HG03159 (cell line): ENCODE data around the gene MGA.

Experiments
- ATAC-seq: cut with Tn5 transposase; IDR thresholded peaks from one replicate; pipeline ENCODE4 v1.9.1; 2021; ENCODE audit warnings: mild to moderate bottlenecking, moderate library complexity; ENCODE audit not compliant: unreplicated experiment

The MGA gene

GRCh38 chr15:41780266-41780665, 120.1 kb downstream of the MGA start:
- ATAC-seq: no peak

- ATAC-seq: no peak
Observed at GRCh38 chr15:41780727-41781126, 120.5 kb downstream of the MGA start.

DNA sequence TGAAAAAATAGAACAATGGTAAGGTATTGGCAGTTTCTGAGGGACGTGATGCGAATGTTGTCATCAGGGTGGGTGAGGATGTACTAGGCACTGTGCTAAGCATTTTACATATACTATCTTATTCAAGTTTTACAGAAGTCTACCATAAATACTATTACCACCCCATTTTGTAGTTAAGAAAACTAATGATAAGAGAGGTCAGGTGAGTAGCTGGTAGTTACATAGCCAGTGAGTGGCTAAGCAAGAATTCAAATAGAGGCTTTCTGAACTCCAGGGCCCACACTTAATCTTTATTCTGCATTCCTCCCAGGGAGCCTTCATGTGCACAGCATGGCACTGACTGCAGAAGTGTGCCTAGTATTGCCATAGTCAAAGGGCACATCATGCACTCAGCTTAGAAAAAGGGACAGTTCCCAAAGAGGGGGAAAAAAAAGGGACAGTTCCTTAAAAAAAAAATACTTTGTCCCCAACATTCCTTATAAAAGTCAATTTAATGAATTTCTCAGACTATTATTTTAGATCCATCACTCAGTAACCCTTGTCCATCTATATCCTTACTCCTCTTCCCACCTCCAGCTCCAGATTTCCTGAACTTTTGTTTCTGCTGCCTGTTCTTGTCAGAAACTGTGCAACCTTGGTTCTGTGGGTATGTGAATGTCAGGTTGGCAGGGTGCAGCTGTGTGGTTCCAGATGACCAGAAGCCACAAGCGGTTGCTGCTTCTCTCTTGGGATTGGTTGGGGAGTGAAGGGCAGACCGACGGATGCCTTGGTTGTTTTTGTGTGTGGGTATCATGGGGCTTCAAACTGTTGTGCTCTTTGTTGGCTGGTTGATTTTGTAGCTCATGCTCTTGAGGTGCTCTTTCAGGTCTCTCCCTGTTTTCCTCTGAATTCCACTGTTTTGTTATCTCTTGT, 122.4 kb downstream of the MGA start:
- no peak for ATAC-seq

DNA sequence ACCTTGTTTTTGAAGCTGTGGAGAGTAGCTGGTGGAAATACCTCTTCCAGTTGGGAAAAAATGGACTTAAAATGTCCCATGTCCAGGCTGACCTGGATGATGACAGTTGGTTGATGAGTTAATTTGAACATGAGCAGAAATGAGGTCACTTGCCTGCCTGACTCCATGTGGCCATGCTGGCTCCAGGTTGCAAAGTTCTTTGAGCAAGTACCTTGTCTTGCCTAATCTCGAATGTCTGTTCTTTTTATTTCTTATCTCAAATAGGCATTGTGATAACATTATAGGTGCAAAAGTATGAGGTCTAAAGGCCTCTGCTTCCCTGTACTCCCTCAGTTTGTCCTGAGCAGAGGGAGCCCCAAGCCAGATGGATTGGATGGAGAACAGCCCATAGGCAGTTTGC, 123.1 kb downstream of the MGA start:
- ATAC-seq: no peak

GRCh38 chr15:41788262-41788661, 128.1 kb downstream of the MGA start:
- ATAC-seq: no peak

- ATAC-seq: no peak
Observed at GRCh38 chr15:41789236-41789635, 129.0 kb downstream of the MGA start.

DNA sequence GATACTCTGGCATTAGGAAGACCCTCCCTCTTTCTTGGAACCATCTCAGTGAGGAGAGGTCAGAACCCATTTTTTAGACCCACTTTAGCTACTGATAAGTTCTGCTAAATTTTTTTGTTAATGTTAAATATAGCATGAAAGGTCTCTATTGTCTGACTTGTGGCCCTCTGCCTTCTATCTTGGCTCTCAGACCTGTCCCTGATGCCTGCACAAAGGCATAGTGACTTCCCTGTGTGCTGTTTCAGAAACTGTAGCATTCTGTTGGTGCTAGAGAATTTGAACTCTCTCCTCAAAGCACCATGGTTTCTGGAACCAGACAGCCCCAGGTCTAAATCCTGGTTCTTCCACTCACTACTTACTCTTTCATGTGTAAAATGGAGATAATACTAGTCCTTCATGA, 129.5 kb downstream of the MGA start:
- no peak for ATAC-seq

- no peak for ATAC-seq
Observed at GRCh38 chr15:41790169-41790568, 130.0 kb downstream of the MGA start.

GRCh38 chr15:41790756-41791546, 130.7 kb downstream of the MGA start:
- no peak for ATAC-seq

- ATAC-seq: no peak
Observed at GRCh38 chr15:41791547-41791937, 131.3 kb downstream of the MGA start.

DNA sequence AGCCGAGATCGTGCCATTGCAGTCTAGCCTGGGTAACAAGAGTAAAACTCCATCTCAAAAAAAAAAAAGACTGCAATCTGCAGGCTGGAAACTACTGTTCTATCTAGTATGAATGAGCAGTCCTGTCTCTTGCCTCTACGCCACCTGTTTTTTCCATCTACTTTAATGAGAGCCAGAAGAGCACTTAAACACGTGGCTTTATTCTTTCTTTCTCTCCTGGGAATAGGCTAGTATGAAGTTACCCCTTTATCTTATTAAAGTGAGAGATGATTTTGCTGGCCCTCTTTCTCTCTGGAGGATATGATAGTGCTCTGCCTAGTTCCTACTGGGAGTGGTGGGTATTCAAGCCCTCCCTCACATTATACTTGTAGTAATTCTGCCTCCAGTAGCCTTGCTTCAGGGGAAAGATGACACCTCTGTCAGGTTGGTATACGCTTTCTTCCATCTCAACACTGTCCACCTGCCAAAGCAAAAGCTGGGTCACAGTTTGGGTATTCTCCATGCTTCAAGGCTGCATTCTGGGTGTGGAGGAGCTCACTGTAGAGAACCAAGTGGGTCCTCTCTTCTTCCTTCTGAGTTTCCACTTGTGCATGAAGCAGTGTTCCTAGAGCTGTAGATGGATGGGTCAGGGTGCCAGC, 131.9 kb downstream of the MGA start:
- ATAC-seq: no peak

- ATAC-seq: no peak
Observed at GRCh38 chr15:41794081-41794480, 133.9 kb downstream of the MGA start.

DNA sequence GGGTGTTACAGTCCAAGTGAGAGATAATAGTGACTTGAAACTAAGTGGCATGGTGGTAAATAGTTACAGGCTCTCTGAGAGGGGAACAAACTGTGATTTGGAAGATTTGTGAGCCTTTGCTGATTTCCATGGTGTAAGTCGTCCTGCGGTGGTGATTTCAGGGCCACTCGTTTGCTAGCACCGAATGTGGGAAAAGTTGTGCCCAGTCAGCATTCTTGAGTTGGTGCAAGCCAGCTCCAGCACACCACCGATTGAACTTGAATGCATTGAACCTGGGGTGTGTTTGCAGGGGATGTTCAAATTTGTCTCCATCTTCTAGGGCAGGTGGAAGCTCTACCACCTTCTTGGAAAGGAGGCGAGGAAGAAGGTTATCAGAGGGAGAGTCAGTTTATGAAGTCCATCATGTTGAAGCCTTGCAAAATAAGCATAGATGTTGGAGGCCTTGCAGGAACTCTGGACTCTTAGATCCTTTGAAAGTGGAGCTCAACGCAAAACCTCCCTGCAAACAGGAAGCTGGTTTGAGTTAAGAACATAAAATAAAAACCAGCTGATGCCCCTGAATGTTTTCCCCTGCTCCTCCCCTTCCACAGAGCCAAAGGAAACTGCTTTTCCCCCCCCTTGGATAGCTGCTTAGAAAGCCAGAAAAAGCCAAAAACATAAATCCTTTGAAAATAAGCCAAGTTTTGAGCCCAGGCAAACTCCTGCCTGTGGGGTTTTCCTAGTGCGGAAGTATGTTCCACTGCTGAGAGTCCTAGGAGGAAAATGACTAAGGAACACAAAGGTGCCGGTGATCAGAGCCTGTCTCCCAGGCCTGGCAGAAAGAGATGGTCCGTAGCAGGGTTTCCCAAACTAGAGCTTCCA, 136.0 kb downstream of the MGA start:
- ATAC-seq: no peak

GRCh38 chr15:41797201-41797944, 137.2 kb downstream of the MGA start:
- ATAC-seq: no peak

- ATAC-seq: no peak
Observed at GRCh38 chr15:41798607-41799487, 138.6 kb downstream of the MGA start.

- no peak for ATAC-seq
Observed at GRCh38 chr15:41799488-41799805, 139.2 kb downstream of the MGA start.

- no peak for ATAC-seq
Observed at GRCh38 chr15:41801185-41801584, 141.0 kb downstream of the MGA start.

DNA sequence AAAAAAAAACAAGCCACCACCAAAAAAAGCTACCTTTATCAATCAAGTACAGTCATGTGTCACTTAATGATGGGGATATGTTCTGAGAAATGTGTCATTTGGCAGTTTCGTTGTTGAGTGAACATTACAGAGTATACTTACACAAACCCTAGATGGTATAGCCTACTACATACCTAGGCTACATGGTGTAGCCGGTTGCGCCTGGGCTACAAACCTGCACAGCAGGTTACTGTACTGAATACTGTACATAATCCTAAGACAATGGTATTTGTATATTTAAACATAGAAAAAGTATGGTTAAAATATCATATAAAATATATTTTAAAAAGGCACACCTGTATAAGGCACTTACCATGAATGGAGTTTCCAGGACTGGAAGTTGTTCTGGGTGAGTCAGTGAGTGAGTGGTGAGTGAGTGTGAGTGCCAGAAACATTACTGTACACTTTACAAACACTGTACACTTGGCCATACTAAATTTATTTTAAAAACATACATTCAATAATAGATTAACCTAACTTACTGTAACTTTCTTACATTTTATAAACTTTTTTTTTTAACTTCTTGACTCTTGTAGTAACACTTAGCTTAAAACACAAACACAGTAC, 141.7 kb downstream of the MGA start:
- ATAC-seq: no peak

DNA sequence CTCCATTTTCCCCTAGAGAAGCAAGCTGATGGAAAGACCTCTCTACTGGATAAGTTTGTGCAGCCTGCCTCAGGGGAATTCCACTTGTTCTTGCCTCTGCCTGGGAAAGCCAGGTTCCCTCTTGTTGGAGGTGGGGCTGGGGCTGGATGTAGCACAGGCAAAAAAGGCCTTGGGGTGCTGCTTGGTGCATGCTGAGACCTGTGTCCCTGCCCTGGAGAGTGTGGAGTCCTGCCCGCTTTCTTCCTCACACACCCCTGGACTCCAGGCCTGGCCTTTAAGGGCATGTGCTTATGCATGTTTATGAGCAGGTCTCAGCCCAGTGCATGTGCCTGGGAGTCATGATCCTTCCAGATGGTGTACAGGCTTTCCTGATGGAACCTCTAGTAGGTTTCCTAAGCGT, 144.2 kb downstream of the MGA start:
- no peak for ATAC-seq
